ENCODE results near the gene PRSS33.

PRSS33 gene

DNA sequence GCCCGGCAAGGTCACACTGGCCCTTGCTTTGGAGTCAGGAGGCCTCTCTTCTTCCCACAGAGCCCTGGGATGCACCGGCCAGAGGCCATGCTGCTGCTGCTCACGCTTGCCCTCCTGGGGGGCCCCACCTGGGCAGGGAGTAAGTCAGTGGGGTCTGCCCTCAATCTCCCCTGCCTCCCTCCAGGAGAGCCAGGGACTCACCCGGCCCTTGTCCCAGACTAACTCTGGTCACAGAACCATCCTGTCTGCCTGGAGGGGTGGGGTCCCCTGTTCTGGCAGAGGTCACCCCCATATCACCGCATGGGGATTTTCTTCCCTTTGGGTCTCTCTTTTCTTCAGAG, 43.0 kb upstream of the PRSS33 start:
- no peak overlapping the region for H3K4me3 ChIP-seq (ENCODE audit: low read length)
- no peak for DNase-seq (ENCODE audit: low read depth)

DNA sequence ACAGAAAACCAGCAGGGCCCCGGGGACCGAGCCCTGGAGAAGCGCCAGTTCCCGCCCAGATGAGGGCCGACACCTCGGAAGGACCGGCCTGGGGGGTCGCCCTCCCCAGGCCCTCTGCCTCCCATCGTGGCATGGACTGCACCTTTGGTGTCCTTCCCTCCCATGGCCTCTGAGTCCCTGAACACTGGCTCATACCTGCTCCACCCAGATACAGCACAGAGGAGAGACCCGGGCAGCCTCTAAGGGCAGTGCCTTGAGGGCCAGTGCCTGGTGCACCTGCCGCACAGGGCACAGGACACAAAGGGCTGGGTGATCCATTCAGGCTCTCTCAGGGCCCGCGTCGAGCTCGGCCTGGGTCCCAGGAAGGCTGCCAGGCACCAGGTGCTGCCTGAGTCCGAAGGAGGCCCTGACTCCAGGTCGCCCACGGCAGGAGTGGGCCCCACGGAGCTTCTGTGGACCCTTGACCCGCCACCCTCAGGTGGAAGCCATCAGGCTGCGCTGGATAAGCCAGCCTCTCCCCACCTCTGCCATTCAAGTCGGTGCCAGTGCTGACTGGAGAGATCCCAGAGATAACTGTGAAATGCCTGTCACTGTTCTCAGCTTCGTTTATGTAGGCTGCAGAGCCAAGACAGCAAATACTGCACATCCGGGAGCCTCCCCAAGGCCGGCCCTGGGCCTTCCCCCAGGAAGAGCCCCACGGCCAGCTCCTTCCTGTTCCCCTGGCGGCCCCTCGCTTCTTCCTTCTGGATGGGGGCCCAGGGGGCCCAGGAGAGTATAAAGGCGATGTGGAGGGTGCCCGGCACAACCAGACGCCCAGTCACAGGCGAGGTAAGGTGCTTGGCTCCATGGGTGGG, 42.4 kb upstream of the PRSS33 start, which contains the start of gene ZG16B:
TSS of gene ZG16B (plus strand) at position 803 of the 854 bp plus-strand sequence. CDS start 139 bp downstream, outside the sequence.
- no peak within 1 kb of the TSS for H3K4me3 ChIP-seq (ENCODE audit: low read length)
- TF ChIP-seq CTCF (conservative IDR thresholded peaks at IDR 0.05; ENCODE audit: low read depth, low read length): no peak
- DNase-seq (ENCODE audit: low read depth): no peak

More for the DNA sequence above, 43.0 kb upstream of the PRSS33 start:
- TF ChIP-seq CTCF (conservative IDR thresholded peaks at IDR 0.05; ENCODE audit: low read depth, low read length): no peak

GRCh38 chr16:2828876-2829430, 41.6 kb upstream of the PRSS33 start:
- DNase-seq (ENCODE audit: low read depth): no peak
- no peak for TF ChIP-seq CTCF (conservative IDR thresholded peaks at IDR 0.05; ENCODE audit: low read depth, low read length)
- H3K4me3 ChIP-seq (ENCODE audit: low read length): no peak overlapping the region

DNA sequence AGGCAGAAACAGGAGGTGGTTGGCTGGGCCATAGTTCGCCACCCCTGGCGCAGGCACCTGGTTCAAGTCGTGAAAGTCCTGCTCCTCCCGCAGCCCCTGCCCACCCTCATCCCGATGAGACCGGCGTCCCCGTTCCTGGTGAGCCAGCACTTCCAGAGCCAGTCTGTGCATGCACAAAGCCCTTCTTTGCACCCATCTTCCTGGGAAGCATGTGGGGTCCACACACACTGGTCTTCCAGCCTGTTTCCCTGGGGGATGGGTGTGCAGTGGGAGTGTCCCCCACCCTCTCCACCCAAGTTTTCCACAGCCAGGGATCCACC, 41.1 kb upstream of the PRSS33 start:
- no peak for TF ChIP-seq CTCF (conservative IDR thresholded peaks at IDR 0.05; ENCODE audit: low read depth, low read length)
- DNase-seq (ENCODE audit: low read depth): no peak
- H3K4me3 ChIP-seq (ENCODE audit: low read length): no peak overlapping the region

DNA sequence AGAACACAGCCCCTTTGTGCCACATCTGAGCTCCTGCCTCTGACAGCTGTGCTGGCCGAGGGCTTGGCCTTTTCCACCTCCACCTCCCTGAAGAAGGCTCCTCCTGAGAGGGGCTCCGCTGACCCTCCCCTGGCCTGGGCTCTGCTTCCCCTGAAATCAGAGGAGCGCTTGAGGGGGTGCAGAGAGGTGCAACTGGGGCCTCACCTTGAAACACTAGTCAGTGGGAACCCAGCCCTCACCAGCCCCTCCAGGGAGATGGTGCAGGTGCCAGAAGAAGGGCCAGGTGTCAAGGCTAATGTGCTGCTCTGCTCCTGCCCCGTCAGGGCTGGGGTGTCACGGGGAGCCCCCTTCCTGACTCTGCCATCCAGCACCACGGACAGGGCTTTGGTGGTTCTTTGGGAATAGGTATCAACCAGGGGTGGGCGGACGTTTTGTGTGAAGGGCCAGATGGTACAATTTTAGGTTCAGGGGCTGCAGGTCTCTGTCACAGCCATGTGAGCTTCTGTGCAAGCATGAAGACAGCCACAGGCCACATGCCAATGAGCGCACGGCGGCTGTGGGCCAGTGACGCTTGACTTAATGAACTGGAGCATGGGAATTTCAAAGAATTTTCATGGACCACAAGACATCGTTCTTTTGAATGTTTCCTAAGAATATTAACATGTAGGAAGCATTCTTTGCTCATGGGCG, 40.6 kb upstream of the PRSS33 start:
- DNase-seq (ENCODE audit: low read depth): no peak
- TF ChIP-seq CTCF (conservative IDR thresholded peaks at IDR 0.05; ENCODE audit: low read depth, low read length): no peak

GRCh38 chr16:2827374-2827791, 40.0 kb upstream of the PRSS33 start:
- DNase-seq (ENCODE audit: low read depth): no peak
- H3K4me3 ChIP-seq (ENCODE audit: low read length): no peak overlapping the region
- TF ChIP-seq CTCF (conservative IDR thresholded peaks at IDR 0.05; ENCODE audit: low read depth, low read length): no peak

More for the DNA sequence above, 40.6 kb upstream of the PRSS33 start:
- H3K4me3 ChIP-seq (ENCODE audit: low read length): no peak overlapping the region
